ENCODE measurements around the gene ERC2.

- TF ChIP-seq POLR2A (IDR thresholded peaks at IDR 0.05; ENCODE audit: low read depth, low read length) (no peak), POU2F2 (IDR thresholded peaks at IDR 0.05; ENCODE audit: low read depth, low read length) (no peak), POLR2AphosphoS5 (IDR thresholded peaks at IDR 0.05; ENCODE audit: low read depth, low read length) (no peak), TAF1 (IDR thresholded peaks at IDR 0.05; ENCODE audit: low read depth, low read length) (no peak), PAX5 (IDR thresholded peaks at IDR 0.05; ENCODE audit: insufficient read depth, low read length, severe bottlenecking) (no peak), SPI1 (IDR thresholded peaks at IDR 0.05; ENCODE audit: low read depth, low read length) (no peak)
Measured at GRCh38 chr3:55486101-55486856, 982.0 kb downstream of the ERC2 start.
